Thoracic aorta (tissue), 2 donors: ENCODE measurements around the gene IFI30. TPM values are rescaled to one million over a fixed set of nuclear protein-coding genes. Genes with fewer than 3 reads are reported as not detected.
A peak's percentile ranks its signal among the peaks of the same experiment; 100 is the strongest.

ENCODE experiments used
- ATAC-seq: fragments of 150-250 bp; one replicate; pipeline ENCODE4 v1.8.0; 2017; ENCODE audit warnings: low read depth; ENCODE audit not compliant: insufficient number of reproducible peaks, low FRiP score
- DNase-seq: peaks from one replicate; pipeline ENCODE4 v3.0.0-alpha.2; 2020; ENCODE audit warnings: low spot score
- H3K27ac ChIP-seq, 2 donors: fragments of 200-600 bp; sonication (generic); 1 replicate in 1 of 2; 2 replicates in 1 of 2; pipeline ENCODE4 v1.5.1; 2016; ENCODE audit warnings: mild to moderate bottlenecking in 2 of 2, moderate library complexity in 2 of 2
- H3K27me3 ChIP-seq: fragments of 200-600 bp; sonication (generic); replicated peaks from 2 replicates; pipeline ENCODE4 v1.6.0; 2016; ENCODE audit warnings: mild to moderate bottlenecking; ENCODE audit not compliant: insufficient read depth
- H3K36me3 ChIP-seq: fragments of 200-600 bp; sonication (generic); one replicate; pipeline ENCODE4 v1.5.1; 2016
- H3K4me1 ChIP-seq, 2 donors: fragments of 200-600 bp; sonication (generic); 1 replicate in 1 of 2; 2 replicates in 1 of 2; pipeline versions ENCODE4 v1.5.1 to v1.6.0; 2016; ENCODE audit warnings: low read depth in 2 of 2, mild to moderate bottlenecking in 1 of 2; ENCODE audit not compliant: control insufficient read depth in 1 of 2
- H3K4me3 ChIP-seq: fragments of 200-600 bp; sonication (generic); 2 replicates; pipeline ENCODE4 v1.5.1; 2016; ENCODE audit warnings: mild to moderate bottlenecking
- H3K9me3 ChIP-seq: fragments of 200-600 bp; sonication (generic); 2 replicates; pipeline ENCODE4 v1.5.1; 2016
- CTCF ChIP-seq: fragments of 200-600 bp; sonication (generic); IDR thresholded peaks from one replicate; pipeline ENCODE4 v1.5.1; 2019; ENCODE audit warnings: antibody characterized with exemption
- total RNA-seq, 2 donors: library from RNA; depleted of rRNA; stranded (reverse); fragments of >200 nt; gene quantifications; one replicate each; pipeline versions ENCODE4 v1.1.0 to v1.2.3, GENCODE V29; 2016

Gene IFI30
- total RNA-seq, 2 donors from 2014 or later = 59.4 to 72.3 TPM

GRCh38 chr19:18225355-18225701 lies 51.7 kb downstream of the IFI30 start:
- TF ChIP-seq CTCF = no peak
- Histone ChIP-seq H3K4me3 (no peak overlapping the region), H3K27ac (no peak overlapping the region), H3K27me3 (peaks cover 19% of the 10 kb centered on the region), H3K4me1 (peaks cover 9 to 28% of the 10 kb centered on the region in 2 donors), H3K36me3 (no peaks in the 10 kb centered on the region), H3K9me3 (no peaks in the 10 kb centered on the region)
- ATAC-seq = no peak
- no peak for DNase-seq

- ATAC-seq (no peak), DNase-seq (no peak)
- peaks cover 9 to 28% of the 10 kb centered on the region in 2 donors for H3K4me1 ChIP-seq
- no peaks in the 10 kb centered on the region for H3K9me3 ChIP-seq
- no peak within 1 kb of the TSS for H3K27ac ChIP-seq
- H3K36me3 ChIP-seq = no peaks in the 10 kb centered on the region
- no peak for TF ChIP-seq CTCF
- H3K27me3 ChIP-seq = peaks cover 19% of the 10 kb centered on the region
- peak within 1 kb of the TSS; percentile 28 for H3K4me3 ChIP-seq
Observed at GRCh38 chr19:18225702-18226468, 52.3 kb downstream of the IFI30 start, which contains the start of gene PDE4C. PDE4C (minus strand) TSS chr19:18226438; CDS start chr19:18226415, 23 bp downstream.

- DNase-seq (no peak), ATAC-seq (no peak)
- no peak for TF ChIP-seq CTCF
- Histone ChIP-seq H3K27me3 (peaks cover 19% of the 10 kb centered on the region), H3K36me3 (no peaks in the 10 kb centered on the region), H3K4me1 (peaks cover 9 to 28% of the 10 kb centered on the region in 2 donors), H3K9me3 (no peaks in the 10 kb centered on the region), H3K27ac (no peak overlapping the region), H3K4me3 (no peak overlapping the region)
Observed at GRCh38 chr19:18226956-18227780, 53.6 kb downstream of the IFI30 start.

Other genes with a start within 250 kb of the IFI30 start
- 10 to 100 TPM; 44.1 to 60.8 TPM for gene CCDC124, start 240.8 kb upstream of the IFI30 start, total RNA-seq
- gene KCNN1, start 206.7 kb upstream of the IFI30 start, total RNA-seq = under 1 TPM in 1 of 2 donors, not detected in 1; 0.99 TPM
- 100 to 1,000 TPM; 114 to 151 TPM for gene ARRDC2, start 165.6 kb upstream of the IFI30 start, total RNA-seq
- gene IL12RB1, start 86.9 kb upstream of the IFI30 start, total RNA-seq = 1 to 10 TPM; 1.6 to 5.4 TPM
- 10 to 100 TPM; 18.7 to 27.8 TPM for gene MAST3, start 76.0 kb upstream of the IFI30 start, total RNA-seq
- 10 to 100 TPM; 14.3 to 15.8 TPM for gene PIK3R2, start 20.6 kb upstream of the IFI30 start, total RNA-seq
- gene MPV17L2, start 19.4 kb downstream of the IFI30 start, total RNA-seq = 10 to 100 TPM; 10.6 to 16.1 TPM
- gene RAB3A, start 30.2 kb downstream of the IFI30 start, total RNA-seq = 1 to 10 TPM in 1 of 2 donors, not detected in 1; 1.9 TPM
- under 1 TPM; 0.41 to 0.42 TPM for gene PDE4C, start 52.6 kb downstream of the IFI30 start, total RNA-seq
- 10 to 100 TPM in 1 of 2 donors, 1 to 10 TPM in 1; 8.7 to 29.2 TPM for gene IQCN, start 100.6 kb downstream of the IFI30 start, total RNA-seq
- 100 to 1,000 TPM; 643 to 922 TPM for gene JUND, start 107.8 kb downstream of the IFI30 start, total RNA-seq
- gene LSM4, start 149.3 kb downstream of the IFI30 start, total RNA-seq = 10 to 100 TPM; 74.8 to 90.2 TPM
- 10 to 100 TPM; 23.7 TPM for gene PGPEP1, start 166.8 kb downstream of the IFI30 start, total RNA-seq
- 10 to 100 TPM in 1 of 2 donors, 1 to 10 TPM in 1; 2.3 to 25.5 TPM for gene GDF15, start 212.3 kb downstream of the IFI30 start, total RNA-seq
- gene LRRC25, start 223.8 kb downstream of the IFI30 start, total RNA-seq = 10 to 100 TPM; 18.7 to 30.3 TPM
- 10 to 100 TPM; 87.7 to 94.9 TPM for gene SSBP4, start 245.6 kb downstream of the IFI30 start, total RNA-seq